ENCODE results near the gene C1orf159.
"Not testable (repeated sequence)": the region's sequence is repeated elsewhere in the genome, so short reads cannot be mapped to it uniquely, and the experiment has no call there.

C1orf159 gene

DNA sequence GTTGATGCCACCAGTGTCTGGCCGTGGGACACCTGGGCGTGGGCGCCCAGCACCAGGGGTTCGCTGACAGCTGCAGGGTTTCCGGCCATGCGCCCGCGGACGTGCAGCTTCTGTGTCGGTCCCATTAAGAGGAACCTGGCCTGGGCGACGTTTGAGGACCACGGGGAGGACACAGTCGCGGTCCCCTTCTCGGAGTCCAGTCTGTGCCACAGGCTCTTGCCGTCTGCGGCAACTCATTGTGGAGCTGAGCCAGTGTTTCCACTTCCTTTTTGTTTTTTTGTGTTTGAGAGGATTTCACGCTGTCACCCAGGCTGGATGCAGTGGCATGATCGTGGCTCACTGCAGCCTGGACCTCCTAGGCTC, 1.6 kb upstream of the C1orf159 start:
- no peak for DNase-seq

- DNase-seq, result peak; percentile 39
Observed at GRCh38 chr1:1116701-1117468, 996 bp upstream of the C1orf159 start.

DNA sequence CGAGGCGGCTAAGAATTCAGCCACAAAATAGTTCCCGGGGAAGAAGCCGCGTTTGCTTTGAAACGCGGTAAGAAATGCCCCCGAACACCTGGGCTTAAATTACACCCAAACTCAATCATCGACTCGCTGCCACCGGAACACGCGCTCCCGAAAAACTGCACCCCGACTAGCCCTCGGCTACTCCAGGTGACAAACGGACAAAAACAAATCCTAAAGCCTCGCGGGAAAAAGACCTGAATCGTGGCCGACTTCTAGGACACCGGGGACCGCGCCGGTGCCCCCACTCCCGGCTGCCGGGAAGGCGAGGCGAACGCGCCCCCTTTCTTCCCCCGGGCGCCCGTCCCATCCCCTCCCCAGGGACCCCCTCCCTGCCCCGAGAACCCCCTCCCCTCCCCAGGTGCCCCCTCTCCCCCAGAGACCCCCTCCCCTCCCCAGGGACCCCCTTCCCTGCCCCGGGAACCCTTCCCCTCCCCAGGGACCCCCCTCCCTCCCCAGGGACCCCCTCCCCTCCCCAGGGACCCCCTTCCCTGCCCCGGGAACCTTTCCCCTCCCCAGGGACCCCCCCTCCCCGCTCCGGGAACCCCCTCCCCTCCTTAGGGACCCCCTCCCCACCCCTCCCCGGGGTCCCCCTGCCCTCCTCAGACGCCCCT, 628 bp downstream of the C1orf159 start:
- no peak for DNase-seq

- no peak for DNase-seq
Observed at GRCh38 chr1:1114431-1114830, 1.5 kb downstream of the C1orf159 start.

DNA sequence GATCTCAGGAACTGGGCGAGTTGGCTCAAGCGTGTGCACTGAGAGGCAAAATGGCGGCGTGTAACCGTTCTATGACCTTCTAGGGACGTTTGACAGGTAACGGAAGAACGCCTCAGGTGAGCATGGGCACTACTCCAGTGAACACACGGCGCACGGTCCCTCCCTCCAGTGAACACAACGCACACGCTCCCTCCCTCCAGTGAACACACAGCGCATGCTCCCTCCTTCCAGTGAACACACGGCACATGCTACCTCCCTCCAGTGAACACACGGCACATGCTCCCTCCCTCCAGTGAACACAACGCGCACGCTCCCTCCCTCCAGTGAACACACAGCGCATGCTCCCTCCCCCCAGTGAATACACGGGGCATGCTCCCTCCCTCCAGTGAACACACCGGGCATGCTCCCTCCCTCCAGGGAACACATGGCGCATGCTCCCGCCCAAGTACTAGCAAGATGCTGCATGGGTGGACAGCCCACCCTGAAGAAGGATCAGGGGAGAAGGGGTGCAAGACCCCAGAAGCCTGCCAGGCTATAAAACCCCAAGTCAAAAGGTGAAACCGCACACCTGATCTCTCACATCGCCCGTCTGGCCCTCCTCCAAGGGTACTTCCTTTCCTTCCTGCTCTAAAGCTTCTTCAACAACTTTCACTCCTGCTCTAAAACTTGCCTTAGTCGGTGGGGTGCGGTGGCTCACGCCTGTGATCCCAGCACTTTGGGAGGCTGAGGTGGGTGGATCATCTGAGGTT, 3.5 kb downstream of the C1orf159 start:
- DNase-seq, result no peak

DNA sequence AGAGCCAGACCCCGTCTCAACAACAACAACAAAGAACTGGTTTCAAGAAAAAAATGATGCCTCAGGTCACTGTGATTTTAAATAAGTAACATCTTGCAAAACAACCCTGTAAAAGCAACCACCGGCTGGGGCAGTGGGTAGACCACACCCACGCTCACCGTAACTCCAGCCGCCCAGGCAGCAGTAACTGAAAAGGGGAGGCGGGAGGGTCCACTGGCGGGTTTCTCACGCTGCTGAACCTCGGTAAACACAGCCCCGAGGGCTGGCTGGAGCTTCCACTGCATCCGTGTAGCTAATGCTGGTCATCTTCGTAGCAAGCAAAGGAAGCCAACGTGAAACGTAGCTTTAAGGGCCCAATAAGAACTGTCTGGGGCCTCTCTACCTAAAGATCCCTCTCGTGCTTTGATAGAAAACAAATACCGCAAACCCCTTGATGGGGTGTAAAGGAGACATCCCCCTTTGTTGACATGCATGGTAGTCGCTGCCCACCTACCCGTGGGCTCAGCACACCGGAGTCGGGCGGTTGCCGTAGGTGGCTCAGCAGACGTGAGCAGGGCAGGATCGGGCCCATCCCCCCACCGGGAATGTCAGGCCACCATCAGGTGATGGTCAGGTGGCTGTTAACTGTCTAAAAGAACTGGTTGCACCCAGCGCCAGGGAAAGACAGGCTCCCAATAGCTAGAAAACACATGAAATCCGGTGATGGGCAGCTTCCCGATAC, 4.2 kb downstream of the C1orf159 start:
- DNase-seq, result peak; percentile 1

DNA sequence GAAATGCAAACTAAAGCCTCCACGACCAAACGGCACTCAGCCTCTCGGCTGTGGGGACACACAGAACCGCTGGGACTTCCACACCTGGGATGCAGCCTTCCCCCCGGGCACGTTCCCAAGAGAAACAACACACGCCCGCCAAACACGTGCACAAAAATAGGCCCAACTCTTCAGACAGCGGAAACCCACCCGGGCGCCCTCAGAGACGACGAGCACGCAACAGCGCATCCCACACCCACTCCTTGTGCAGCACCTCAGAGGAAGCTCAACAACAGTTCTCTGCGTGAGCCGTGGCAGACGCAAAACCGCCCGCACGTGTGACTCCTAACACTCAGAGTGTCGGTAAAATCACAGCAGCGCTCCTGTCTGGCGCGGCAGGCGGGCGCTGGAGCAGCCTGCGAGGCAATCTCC, 5.3 kb downstream of the C1orf159 start:
- DNase-seq, result peak; percentile 1

DNA sequence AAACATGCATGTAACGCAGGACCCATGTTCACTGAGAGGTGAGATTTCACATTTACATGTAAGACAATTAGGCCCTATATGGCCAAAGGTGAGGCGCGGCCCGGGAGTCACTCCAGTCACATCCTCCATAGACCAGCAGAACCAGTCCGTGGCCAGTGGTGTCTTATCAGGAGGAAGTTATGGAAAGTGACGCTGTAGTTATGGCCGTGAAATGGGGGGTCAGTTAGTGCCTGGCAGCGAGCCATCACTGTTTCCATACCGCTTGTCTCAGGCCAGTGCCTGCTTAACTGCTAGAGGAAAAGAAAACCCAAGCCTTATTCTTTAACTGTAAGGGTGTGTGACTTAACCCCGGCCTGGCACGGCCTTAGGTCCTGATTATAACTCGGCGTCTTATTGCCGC, 6.1 kb downstream of the C1orf159 start:
- no peak for DNase-seq

- DNase-seq, result no peak
Observed at GRCh38 chr1:1106510-1107221, 9.2 kb downstream of the C1orf159 start.

DNA sequence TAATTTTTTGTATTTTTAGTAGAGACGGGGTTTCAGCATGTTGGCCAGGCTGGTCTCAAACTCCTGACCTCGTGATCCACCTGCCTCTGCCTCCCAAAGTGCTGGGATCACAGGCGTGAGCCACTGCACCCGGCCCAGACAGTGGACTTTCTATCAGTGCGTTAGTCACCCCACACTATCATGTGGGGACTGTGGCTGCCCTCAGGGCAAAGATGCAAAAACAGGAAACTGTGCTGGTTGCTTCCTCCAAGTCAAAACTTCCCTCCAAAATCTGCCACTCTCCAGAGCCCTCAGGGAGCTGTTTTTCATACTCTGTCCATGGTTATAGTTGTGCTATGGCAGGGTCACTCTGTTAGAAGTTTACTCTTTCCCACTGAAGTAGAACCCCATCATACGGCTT, 11.7 kb downstream of the C1orf159 start:
- not testable (repeated sequence) for DNase-seq

GRCh38 chr1:1101503-1101902, 14.4 kb downstream of the C1orf159 start:
- DNase-seq, result no peak

GRCh38 chr1:1100296-1100695, 15.6 kb downstream of the C1orf159 start:
- DNase-seq, result no peak

DNA sequence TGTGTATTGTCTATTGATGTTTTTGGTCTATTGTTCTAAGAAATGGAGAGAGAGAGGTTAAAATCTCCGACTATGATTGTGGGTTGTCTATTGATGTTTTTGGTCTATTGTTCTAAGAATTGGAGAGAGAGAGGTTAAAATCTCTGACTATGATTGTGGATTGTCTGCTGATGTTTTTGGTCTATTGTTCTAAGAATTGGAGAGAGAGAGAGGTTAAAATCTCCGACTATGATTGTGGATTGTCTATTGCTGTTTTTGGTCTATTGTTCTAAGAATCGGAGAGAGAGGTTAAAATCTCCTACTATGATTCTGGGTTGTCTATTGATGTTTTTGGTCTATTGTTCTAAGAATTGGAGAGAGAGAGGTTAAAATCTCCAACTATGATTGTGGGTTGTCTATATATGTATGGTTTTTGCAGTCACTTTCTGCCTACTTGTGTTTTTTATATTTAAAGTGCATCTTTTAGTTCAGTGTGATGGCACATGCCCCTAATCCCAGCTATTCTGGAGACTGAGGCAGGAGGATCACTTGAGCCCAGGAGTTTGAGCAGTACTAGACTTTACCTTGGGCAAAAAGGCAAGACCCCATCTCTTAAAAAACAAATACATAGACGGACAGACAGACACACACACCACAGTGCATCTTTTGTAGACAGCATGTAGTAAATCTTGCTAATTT, 16.2 kb downstream of the C1orf159 start:
- DNase-seq, result no peak

DNA sequence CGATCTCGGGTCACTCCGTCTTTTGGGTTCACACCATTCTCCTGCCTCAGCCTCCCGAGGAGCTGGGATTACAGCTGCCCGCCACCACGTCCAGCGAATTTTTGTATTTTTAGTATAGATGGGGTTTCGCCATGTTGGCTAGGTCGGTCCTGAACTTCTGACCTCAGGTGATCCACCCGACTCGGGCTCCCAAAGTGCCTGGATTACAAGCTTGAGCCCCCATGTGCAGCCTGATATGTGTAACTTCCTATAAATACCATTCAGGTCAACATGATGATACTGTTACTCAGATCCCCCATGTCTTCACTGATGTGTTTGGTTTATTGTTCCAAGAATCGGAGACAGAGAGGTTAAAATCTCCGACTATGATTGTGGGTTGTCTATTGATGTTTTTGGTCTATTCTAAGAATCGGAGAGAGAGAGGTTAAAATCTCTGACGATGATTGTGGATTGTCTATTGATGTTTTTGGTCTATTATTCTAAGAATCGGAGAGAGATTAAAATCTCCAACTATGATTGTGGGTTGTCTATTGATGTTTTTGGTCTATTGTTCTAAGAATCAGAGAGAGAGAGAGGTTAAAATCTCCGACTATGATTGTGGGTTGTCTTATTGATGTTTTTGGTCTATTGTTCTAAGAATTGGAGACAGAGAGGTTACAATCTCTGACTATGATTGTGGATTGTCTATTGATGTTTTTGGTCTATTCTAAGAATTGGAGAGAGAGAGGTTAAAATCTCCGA, 17.0 kb downstream of the C1orf159 start:
- no peak for DNase-seq

GRCh38 chr1:1096136-1096535, 19.8 kb downstream of the C1orf159 start:
- DNase-seq, result not testable (repeated sequence)

GRCh38 chr1:1094981-1095380, 20.9 kb downstream of the C1orf159 start:
- no peak for DNase-seq

DNA sequence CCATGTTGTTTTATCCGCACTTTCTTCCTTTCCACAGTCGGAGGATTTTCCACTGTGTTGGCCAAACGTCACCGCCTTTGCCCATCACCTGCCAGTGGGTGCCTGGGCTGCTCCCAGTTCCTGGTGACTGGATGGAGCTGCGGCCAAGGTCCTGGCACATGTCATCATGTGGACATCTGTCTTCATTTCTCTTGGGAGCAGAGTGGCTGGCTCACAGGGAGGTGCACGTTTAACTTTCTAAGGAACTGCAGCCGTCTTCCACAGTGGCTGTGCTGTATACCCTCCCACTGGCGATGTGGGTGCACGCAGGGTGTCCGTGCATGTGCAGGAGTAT, 22.3 kb downstream of the C1orf159 start:
- no peak for DNase-seq

- no peak for DNase-seq
Observed at GRCh38 chr1:1092894-1093609, 22.8 kb downstream of the C1orf159 start.

- DNase-seq, result no peak
Observed at GRCh38 chr1:1092149-1092855, 23.6 kb downstream of the C1orf159 start.
